HG03378 (cell line): ENCODE measurements around the gene UBP1.
A peak's percentile ranks its signal among the peaks of the same experiment; 100 is the strongest.
"Not testable (repeated sequence)": the region's sequence is repeated elsewhere in the genome, so short reads cannot be mapped to it uniquely, and the experiment has no call there.

ENCODE experiments used
- ATAC-seq: cut with Tn5 transposase; IDR thresholded peaks from one replicate; pipeline ENCODE4 v1.9.1; 2021; ENCODE audit warnings: mild to moderate bottlenecking, moderate library complexity; ENCODE audit not compliant: unreplicated experiment

The UBP1 gene, protein sequence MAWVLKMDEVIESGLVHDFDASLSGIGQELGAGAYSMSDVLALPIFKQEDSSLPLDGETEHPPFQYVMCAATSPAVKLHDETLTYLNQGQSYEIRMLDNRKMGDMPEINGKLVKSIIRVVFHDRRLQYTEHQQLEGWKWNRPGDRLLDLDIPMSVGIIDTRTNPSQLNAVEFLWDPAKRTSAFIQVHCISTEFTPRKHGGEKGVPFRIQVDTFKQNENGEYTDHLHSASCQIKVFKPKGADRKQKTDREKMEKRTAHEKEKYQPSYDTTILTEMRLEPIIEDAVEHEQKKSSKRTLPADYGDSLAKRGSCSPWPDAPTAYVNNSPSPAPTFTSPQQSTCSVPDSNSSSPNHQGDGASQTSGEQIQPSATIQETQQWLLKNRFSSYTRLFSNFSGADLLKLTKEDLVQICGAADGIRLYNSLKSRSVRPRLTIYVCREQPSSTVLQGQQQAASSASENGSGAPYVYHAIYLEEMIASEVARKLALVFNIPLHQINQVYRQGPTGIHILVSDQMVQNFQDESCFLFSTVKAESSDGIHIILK

DNA sequence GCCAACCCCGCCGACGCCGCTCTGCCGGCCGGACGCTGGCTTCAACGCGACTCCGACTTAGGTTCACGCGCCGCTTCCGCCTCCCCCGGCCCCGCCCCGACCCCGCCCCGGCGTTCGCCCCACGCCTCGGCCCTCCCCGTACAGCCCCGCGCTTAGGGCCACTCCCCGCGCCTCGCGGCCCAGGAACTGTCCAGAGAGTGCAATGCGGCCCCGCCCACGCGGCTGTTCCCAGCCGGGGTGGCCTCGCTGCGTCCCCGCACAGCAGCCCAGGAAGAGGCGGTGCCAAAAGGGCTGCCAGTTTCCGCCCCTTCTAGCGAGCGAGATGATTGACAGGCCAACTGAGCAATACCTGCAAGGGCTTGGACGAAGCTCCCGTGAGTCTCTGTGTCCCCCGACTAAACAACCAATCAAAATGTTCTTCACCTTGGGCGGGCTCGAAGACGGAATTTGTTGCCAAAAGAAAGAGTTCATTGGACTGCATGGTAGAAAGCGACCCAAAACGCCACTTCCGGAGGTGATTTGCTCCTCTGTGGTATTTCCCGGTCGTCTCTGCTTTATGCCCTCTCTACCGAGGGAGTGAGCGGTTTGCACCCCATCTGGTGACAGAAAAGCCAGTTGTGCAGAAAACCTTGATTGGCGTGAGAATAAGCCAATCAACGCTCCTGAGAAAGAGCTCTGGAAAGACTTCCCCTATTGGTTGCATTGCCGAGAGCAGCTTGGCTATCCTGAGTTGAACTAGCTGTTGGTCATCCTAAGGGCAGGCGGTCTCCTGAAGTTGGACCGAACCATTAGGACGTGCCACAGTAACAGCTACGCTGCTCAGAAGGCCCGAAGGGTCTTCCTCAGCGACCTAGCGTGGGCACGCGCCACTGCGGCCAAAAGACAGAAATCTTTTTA, at the start of gene UBP1:
TSS of gene UBP1 (minus strand) at position 78 of the 897 bp plus-strand sequence. CDS start 557 bp downstream, outside the sequence.
- peak; percentile 92 for ATAC-seq

GRCh38 chr3:33488683-33489082, 48.5 kb upstream of the UBP1 start:
- no peak for ATAC-seq

DNA sequence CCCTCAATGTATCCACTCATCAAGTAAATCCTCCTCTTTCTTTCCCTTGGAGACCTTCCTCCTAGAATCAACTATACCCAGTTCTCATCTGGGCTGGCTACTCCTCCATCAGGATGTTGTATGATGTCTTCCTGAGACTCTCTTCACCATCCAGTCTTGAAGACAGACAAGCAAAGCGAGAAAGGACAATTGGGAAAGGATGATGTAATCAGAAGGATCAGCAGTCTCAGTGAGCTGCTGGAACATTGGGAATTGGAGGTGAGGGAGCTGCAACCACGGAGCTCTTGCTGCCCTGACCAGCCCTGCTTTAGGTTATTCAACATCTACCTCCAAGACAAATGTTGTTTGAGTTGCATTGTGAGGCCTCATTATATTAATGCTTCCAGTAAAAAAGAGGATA, 48.0 kb upstream of the UBP1 start:
- ATAC-seq, result no peak

- no peak for ATAC-seq
Measured at GRCh38 chr3:33482111-33482521, 41.9 kb upstream of the UBP1 start.

- no peak for ATAC-seq
Measured at GRCh38 chr3:33474896-33475295, 34.7 kb upstream of the UBP1 start.

GRCh38 chr3:33473813-33474212, 33.6 kb upstream of the UBP1 start:
- ATAC-seq, result no peak

DNA sequence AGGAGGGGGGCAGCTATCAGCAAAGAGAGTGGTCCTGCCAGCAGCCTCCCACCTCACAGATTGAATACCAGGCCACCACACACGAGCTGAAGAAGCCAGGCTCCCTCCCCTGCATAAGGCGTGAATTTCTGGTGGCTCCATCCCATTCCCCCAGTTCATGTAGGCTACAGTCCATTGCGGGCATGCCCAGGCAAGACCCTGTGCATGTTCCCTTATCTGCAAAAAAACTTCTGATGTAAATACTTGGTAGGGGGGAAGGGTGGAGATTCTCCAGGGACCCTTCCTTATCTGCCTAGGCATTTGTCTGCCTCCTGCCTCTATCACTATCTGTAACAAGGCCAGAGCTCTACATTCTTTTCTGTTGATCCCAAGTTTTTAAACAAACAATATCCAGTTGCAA, 27.6 kb upstream of the UBP1 start:
- no peak for ATAC-seq

DNA sequence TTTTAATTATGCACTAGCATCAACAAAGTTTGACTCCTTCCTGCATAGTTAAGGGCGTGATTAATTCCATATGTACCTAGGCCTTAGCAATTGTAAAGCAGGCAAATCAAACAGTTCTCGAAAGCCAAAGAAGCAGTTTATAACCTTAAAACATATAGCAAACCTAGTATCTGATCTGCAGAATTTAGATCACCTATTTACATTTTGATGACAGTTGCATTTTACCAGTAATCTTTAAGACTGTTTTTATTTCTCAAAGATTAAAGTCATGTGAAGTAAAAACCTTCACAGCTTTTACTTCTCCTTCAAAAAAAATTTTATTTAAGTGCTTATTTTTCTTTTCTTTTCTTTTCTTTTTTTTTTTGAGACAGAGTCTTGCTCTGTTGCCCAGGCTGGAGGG, 20.9 kb upstream of the UBP1 start:
- ATAC-seq, result no peak

DNA sequence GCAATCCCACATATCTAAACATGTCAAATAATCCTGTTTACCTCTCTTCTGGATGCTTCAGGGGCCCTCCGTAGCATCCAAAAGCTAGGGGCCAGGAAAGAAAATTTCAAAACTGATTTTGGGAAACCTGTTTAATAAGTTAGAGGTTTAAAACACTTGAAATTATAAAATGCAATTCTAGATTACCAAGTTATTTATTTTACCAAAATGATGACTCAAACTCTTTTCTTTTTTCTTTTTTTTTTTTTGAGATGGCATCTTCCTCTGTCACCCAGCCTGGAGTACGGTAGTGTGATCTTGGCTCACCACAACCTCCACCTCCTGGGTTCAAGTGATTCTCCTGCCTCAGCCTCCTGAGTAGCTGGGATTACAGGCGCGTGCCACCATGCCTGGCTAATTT, 19.4 kb upstream of the UBP1 start:
- ATAC-seq, result not testable (repeated sequence)

GRCh38 chr3:33458446-33458845, 18.2 kb upstream of the UBP1 start:
- no peak for ATAC-seq

DNA sequence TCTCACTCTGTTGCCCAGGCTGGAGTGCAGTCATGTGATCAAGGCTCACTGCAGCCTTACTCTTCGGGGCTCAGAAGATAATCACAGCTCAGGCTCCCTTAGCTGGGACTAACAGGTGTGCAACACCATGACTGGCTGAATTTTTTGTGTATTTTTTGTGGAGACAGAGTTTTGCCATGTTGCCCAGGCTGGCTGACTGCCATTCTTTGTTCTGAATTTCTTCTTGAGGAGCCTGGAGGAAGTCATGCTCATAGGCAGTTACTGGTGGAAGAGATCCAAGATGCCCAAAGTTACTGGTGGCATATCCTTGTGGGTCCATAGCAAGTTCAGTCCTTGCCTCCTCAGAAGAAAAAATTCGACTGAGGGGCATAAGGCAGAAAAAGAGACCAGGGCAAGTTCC, 16.6 kb upstream of the UBP1 start:
- ATAC-seq, result no peak

GRCh38 chr3:33453331-33453761, 13.1 kb upstream of the UBP1 start:
- ATAC-seq, result no peak

- not testable (repeated sequence) for ATAC-seq
Measured at GRCh38 chr3:33451994-33452393, 11.8 kb upstream of the UBP1 start.

GRCh38 chr3:33447958-33448357, 7.8 kb upstream of the UBP1 start:
- ATAC-seq, result no peak

DNA sequence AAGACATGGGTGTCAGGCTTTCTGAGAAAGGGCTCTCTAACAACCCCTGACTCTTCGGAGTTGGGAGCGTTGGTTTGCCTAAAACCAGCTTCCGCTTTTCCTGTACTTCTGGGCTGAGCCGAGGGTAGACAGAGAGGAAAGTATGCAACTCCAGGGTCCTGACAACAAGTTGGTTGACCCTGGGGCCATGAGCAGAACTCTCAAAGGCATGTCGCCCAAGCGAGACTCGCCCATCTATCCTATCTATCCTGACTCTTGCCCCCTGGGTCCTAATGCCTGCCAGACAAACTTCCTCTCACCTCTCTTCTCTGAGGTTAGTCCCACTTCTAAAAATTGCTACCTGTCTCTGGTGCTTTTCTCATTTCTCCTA, 7.0 kb upstream of the UBP1 start:
- ATAC-seq, result not testable (repeated sequence)

DNA sequence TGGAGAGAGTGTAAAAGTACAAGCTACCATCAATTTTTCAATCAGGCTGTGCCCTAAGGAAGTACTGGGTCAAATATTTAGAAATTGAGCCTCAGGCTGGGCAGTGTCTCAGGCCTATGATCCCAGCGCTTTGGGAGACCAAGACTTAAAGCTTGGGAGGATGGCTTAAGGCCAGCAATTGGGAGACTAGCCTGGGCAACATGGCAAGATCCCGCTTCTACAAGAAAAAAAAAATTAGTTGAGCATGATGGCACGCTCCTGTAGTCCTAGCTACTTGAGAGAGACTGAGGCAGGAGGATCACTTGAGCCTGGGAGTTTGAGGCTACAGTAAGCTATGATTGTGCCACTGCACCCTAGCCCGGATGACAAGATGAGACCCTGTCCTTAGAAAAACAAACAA, 2.0 kb upstream of the UBP1 start:
- ATAC-seq, result no peak

GRCh38 chr3:33441225-33441976, 1.2 kb upstream of the UBP1 start:
- peak; percentile 3 for ATAC-seq

DNA sequence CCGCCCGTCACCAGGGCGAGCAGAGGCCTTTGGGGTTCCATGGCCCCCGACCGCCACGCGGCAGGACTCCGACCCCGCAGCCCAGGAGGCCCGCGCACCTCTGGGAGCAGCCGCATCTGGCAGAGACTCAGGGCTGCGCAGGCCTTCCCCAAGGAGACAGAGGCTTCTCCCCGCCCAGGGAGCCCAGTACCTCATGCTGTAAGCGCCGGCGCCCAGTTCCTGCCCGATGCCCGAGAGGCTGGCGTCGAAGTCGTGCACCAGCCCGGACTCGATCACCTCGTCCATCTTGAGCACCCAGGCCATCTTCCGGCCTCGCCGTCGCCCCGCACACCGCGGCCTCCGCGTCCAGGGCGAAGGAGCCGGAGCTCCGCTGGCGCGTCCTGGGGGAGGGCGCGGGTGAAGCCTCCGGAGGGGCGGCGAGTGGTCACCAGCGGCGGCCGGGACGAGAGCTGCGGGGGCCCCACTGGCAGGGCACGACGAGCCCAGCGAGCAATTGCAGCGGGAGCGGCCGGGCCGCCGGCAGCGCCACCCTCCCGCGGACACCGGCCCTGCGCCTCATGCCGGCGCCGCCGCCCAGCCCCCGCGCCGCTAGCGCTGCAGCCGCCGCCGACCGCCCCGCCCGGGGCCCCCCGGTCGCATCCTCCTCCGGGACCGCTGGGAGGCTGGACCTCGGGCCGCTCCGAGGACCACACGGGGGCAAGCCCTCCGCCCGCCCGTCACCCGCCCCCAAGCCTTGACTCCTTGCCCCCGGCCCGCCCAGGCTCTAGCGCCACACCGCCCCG, 468 bp downstream of the UBP1 start:
- ATAC-seq, result peak; percentile 0

- ATAC-seq, result no peak
Measured at GRCh38 chr3:33438881-33439545, 1.2 kb downstream of the UBP1 start.

GRCh38 chr3:33438284-33438668, 1.9 kb downstream of the UBP1 start:
- no peak for ATAC-seq
